Activated CD8-positive, alpha-beta memory T cell treated with anti-CD3 and anti-CD28 coated beads, Interleukin-2, amount 50 U/mL, for 24 hours (primary cell): ENCODE measurements around the gene ITSN2.
"Not testable (repeated sequence)": the region's sequence is repeated elsewhere in the genome, so short reads cannot be mapped to it uniquely, and the experiment has no call there.

Experiments
- DNase-seq: peaks from one replicate; pipeline ENCODE4 v3.0.0-alpha.2; 2020; ENCODE audit errors: extremely low read depth

The ITSN2 gene

DNA sequence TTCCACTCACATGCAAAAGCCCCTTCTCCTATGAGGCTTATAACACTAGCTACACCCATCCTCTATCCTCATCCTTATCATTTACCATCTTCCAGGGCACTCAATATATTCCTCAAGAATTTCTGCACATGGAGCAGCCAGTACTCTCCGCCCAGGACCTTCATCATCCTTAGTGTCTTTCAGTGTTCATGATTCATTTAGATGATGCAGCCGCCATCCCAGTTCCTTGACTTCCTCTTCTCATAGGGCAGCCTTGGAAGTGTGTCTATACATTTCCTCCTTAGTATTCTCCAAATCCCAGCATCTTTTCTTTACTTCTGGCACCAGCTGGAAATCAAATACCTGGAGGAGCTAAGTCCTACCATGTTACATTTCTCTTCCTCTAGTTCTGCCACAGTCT is 3.0 kb upstream of the ITSN2 start:
- no peak for DNase-seq

DNA sequence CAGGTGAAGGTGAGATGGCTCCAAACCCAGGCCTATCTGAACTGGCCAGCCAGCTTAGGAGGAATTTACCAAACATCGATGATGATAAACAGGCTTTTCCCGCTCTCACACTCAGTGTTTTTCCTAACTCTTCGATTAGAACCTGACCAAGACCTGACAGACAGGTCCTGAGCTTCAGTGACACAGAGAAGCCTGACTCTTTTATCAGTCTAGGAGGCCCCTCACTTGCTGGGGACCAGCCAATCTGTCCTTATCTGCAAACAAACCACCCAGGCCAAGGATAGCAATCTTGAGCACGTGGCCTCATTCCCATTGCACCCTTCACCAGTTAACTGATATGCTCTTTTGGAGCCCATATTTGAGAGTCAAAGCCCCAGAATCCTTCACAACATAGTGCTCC is 1.9 kb upstream of the ITSN2 start:
- no peak for DNase-seq

DNA sequence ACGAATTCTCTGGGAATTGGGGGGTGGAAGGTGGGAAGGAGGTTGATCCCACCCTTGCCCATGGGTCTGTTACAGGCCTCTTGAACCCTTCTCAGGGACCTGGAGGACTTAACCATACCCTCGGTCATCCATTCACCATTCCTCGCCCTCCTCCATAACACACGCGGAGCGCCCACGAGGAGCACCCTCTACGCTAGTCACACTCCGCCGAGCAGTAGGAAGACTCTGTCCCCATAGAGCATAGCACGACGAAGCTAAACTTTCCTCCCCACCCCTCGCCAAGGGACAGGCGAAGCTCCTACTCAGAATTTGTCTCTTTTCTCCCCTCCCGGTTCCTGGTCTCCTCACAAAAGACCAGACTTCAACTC is 611 bp upstream of the ITSN2 start:
- DNase-seq = no peak

DNA sequence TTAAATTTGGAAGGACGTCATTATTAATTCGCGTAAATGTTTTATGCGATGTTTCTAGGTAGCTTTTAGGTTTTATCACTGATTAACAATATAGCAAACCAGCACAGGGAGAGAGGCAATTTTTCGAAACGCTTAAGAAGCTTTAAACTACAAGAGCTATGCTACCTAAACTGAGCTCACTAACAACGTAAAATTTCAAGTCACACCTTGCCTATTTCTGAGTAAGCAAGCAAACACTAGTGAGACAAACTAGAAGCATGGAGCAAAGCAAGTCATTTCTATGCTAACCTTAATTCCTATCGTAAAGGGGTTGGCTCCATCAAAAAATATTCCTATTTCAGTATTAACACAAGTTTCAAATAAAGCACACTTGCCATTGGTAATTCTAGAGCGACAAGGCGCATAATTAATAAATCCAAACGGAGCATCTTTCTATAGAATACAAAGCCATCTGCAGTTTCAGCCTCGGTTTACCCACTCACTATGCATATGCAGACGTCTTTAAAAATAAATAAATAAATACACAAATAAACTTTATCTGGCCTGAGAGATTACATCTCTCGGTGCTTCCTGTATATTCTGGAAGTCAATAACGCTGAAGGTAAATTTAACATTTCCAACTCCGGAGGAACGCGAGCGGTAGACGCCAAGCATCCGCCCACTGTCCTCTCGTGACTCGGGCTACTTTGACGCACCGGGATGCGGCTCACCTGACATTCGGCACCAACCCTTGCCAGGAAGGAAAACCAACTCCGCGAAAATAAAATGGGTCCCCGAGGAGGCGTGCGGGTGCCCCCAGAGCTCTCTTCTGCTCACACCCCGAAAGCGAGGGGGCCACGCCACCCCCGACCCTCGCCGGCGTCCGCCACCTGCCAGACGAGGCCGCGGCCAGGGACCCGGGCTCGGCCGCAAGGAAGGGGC is 947 bp downstream of the ITSN2 start:
- DNase-seq = no peak

DNA sequence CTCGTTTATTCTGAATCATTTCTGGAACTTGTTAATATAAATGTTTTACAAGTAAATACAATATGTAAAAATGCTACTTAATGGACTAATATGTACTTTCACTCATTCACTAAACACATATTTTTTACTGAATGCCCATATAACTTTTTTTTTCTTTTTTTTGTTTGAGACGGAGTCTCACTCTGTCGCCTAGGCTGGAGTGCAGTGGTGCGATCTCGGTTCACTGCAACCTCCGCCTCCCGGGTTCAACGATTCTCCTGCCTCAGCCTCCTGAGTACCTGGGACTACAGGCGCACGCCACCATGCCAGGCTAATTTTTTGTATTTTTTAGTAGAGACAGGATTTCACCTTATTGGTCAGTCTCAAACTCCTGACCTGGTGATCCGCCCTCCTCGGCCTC is 2.6 kb downstream of the ITSN2 start:
- DNase-seq = not testable (repeated sequence)

DNA sequence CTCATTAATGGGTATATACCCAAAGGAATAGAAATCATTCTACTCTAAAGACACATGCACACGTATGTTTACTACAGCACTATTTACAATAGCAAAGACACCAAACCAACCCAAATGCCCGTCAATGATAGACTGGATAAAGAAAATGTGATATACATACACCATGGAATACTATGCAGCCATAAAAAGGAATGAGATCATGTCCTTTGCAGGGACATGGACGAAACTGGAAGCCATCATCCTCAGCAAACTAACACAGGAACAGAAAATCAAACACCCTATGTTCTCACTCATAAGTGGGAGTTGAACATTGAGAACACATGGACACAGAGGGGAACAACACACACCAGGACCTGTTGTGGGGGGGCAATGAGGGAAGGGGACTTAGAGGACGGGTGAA is 3.2 kb downstream of the ITSN2 start:
- not testable (repeated sequence) for DNase-seq

DNA sequence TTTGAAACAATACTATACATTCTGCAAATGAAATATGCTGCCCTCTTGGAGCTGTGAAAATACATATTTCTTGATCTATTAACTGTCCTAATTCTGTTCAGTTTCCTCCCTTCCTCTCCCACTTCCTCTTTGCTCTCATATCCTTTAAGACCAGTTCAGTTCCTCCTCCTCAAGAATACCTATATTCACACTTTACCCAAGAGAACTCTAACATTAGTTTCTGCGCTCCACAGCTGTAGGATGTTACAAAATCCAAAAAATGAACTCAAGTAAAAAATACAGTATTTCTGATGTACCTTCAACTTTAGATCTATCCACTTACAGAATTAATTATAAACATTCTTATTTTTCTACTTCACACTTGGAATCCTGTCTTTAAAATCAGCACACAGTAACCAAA is 5.4 kb downstream of the ITSN2 start:
- DNase-seq = no peak

DNA sequence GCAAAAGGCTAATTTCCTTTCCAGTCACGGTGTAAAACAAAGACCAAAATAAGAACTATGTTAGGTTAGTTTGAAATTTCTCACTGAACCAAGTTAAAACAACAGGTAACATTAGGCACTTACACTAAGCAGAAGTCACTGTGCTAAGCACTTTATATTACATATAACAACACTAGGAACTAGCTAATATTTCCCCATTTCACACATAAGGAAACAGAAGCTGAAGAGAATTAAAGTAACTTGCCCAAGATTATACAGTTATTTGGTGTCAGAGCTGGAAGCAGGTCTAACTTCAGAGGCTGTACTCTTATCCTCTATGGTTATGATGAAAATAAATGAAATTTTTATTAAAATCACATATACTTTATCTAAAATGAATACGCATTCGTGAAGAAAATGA is 5.9 kb downstream of the ITSN2 start:
- no peak for DNase-seq

DNA sequence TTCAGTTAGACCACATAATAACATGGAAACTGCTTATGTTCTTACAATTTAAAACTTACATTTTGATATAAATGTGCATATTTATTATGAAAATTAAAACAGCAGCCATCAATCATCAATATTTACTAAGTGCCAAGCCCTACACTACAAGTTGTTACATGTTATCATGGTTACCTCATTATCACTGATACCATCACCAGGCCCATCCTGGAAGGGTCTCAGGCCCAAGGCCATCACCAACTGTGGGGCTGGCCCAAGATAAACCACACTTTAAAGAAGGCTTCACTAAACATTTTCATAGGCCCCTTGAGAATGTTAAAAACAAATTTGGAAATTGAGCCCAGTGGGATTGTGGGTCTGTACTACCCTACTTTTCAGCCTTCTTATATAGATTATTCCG is 6.4 kb downstream of the ITSN2 start:
- DNase-seq = no peak

DNA sequence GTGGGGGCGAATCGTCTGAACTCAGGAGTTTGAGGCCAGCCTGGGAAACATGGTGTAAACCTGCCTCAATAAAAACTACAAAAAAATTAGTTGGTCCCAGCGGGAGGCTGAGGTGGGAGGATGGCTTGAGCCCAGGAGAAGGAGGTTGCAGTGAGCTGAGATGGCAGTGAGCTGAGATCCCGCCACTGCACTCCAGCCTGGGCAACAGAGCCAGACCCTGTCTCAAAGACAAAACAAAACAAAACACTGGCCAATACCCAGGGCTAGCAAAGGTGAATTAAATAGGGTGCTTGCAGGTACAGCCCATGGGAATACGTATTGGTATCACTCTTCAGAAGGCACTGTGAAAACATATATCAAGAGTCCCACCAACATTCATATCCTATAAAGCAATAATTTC is 7.0 kb downstream of the ITSN2 start:
- DNase-seq = no peak

DNA sequence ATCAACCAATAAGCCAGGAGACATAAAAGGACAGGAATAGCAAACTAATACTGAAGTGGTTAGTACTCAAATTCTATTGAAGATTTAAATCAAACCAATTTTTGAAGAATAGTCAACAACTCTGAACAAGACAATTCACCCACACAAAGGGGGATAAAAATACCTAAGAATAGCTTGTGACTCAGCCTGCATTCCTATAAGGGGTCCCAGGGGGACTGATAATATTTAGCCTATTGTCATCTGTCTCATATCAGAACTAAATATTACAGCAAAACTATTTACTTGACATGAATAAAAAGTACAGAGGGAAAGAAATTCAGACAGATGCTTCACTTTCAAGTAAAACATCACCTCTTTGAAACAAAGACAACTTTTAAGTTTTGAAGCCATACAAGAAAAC is 7.7 kb downstream of the ITSN2 start:
- DNase-seq = no peak

DNA sequence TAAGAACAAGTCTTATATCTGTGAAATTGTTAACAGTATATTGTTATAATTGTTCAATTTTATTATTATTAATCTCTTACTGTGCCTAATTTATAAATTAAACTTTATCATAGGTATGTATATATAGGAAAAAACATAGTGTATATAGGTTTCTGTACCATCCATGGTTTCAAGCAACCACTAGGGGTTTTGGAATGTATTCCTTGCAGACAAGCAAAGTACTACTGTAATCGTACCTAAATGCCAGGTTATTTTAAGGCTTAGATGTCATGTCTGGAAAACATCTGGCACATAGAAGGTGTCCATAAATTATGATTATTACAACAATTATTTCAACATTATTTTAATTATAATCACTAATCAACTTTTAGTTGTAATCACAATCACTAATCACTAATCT is 8.4 kb downstream of the ITSN2 start:
- DNase-seq = no peak

DNA sequence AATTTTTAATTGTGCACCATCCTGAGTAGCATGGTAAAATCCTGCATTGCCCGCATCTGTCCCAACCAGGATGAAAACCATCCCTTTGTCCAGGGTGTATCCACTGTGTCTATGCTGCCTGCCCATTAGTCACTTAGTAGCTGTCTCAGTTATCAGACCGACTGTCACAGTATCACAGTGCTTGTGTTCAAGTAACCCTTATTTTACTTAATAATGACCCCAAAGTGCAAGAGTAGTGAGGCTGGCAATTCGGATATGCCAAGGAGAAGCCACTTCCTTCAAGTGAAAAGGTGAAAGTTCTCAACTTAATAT is 8.8 kb downstream of the ITSN2 start:
- DNase-seq = no peak

DNA sequence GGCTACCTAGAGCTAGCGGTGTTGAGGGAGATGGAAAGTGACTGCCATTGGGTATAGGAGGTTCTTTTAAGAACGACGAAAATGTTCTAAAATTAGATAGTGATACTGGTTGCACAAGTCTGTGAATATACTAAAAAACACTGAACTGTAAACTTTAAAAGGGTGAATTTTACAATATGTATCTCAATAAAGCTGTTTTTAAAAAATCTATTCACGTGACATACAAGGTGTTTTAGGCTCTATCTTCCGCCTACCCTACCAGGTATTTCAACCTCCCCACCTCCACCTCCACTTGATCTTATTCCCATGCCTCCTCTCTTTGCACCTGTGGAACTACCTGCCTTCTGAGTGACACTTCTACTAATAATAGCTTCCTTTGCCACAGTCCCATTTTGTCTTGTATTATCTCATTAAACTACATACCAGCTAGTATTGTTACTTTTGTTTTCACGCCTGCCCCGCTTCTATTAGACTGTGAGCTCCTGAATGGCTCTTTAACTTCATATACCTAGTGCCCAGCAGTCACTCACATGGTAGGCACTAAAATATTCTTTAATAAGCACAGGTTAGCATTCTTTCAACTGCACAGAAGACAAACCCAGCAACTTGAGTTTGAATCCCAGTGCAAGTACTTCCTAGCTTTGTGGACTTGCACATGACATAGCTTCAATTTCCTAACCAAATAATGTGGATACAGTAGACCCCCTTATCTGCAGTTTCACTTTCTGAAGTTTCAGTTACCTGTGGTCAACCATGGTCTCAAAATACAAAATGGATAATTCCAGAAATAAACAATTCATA is 9.3 kb downstream of the ITSN2 start:
- DNase-seq = no peak

DNA sequence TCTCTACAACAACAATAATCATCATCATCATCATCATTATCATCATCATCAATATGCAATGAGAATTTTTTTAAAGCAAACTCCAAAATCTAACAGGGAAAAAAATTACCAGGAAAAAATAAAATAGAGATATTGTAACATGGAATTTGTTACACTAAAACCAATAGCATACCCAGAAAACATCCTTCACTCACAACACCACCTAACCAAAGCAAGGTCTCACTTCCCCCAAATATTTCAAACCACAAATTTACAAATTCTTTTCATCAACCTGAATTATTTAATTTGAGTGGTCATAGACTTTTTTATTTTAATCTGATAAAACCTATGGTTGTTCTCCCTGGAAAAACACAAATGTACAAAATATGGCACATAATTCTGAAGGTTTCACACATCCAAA is 11.2 kb downstream of the ITSN2 start:
- DNase-seq = no peak

DNA sequence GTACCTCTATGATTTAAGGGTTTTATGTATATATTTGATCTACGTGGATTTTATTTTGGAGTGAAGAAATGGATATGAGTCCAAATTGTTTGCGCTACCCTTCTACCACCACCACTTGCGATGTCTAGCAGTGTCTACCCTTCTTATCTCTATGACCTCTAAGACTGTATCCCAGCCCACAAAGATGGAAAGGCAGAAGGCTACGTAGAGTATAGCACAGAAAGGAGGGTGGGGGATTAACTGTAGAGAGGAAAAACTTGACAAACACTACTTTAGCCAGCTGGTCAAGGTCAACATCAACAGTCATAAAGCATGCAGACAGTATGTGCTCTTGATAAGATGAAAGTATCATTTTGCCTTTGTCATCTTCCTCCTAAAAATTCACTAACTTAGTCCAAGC is 14.4 kb downstream of the ITSN2 start:
- no peak for DNase-seq

DNA sequence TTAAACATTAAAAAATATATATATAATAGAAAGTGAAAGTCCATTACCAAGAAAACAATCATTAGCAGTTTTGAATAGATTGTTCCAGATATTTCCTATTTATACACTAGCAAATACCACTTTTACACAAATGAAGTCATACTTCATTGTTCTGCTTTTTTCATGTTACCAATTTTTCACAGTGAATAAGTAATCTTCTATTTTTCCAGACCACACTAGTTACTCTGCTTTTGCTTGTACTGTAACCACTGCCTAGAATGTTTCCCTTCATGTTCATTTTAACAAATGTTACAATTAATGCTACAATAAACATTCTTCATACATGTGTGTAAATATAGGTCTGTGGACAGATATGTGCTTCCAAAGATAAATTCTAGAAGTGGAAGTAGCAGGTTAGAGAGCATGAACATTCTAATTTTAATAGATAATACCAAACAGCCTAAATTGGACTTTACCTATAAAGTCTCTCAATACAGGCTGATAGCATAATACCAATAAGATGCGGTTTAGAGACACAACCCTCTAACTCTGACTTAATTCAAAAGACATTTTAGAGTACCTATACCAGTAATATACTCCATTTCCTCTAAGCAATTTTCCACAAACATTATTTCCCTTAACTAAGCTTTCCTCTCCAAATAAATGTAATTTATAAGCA is 17.0 kb downstream of the ITSN2 start:
- no peak for DNase-seq

DNA sequence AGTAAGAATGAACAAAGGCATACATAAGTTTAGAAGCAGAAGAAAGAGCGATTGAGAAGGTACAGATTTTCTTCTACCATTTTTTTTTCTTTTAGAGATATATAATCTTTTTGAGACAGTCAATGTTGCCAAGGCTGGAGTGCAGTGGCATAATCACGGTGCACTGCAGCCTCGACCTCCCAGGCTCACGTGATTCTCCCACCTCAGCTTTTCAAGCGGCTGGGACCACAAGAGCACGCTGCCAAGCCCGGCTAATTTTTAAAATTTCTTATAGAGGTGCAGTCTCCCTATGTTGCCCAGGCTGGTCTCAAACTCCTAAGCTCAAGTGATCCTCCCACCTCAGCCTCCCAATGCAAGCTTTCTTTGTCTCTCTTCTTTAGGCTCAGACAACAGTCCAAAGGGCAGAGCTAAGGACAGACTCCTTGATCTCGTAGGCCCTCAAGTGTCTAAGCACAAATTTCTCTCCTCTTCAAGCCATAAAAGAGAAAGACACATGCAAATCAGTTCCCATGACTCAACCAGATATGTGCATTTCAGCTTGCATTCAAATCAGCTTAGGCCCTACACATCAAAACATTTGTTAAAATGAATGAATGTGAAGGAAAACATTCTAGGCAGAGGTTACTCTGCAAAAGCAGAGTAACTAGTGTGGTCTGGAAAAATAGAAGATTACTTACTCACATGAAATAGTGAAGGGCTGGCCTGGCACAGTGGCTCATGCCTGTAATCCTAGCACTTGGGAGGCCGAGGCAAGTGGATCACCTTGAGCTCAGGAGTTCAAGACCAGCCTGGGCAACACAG is 18.0 kb downstream of the ITSN2 start:
- no peak for DNase-seq

DNA sequence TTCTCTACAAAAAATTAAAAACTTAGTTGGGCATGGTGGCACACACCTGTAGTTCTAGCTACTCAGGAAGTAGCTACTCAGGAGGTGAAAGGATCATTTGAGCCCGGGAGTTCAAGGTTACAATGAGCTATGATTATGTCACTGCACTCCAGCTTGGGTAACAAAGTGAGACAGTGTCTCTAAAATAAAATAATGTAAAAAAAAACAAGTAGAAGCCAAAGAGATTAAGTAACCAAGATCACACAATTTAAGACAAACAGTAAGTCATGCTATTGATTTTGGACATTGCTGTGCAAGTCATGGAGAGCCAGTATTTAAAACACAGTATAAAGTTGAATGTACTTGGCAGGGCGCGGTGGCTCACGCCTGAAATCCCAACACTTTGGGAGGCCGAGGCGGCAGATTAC is 20.5 kb downstream of the ITSN2 start:
- DNase-seq = no peak

DNA sequence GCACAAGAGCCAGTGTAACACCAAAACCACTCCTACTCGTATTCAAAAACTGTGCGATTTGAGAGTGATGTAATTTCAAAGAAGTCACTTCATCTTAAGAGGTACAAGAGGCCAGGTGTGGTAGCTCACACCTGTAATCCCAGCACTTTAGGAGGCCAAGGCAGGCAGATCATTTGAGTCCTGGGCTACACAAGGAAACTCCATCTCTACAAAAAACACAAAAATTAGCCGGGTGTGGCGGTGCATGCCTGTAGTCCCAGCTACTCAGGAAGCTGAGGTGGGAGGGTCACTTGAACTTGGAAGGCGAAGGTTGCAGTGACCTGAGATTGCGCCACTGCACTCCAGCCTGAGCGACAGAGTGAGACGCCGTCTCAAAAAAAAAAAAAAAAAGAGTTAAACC is 21.2 kb downstream of the ITSN2 start:
- DNase-seq = not testable (repeated sequence)

DNA sequence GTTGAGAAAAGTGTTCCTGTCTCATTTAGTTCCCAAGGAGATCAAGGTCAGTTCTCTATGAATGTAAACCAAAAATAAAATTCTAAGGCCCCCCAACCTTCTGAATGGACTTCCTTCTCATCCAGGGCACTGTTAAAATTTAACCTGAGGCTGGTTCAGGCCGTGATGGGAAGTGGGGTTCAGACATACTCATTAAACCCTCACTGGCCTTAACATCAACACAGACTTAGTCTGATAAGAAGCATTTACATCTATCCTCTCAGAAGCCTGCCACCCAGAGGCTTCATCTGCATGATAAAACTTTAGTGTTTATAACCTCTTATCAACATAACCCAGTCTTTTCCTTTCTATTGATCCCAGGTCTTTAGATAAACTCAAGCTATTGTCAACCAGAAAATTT is 22.4 kb downstream of the ITSN2 start:
- no peak for DNase-seq

DNA sequence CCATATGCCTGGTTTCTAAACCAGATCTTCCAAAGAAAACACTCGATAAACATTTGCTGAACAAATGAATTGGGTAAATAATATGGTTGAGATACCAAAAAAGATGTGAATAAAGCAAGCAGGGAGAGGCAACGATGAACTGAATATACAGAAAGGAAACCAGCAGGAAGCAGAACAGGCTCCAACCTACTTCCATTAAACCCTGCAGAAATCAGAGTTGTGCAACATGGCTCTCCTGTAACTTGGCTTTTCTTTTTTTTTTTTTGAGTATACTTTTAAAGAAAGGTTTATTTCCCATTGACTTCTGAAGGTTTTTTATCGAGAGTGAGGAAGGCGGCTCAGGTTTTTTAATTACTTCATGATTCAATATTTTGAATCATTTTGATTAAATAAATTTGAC is 23.5 kb downstream of the ITSN2 start:
- no peak for DNase-seq
